Esophagus muscularis mucosa (tissue), 3 donors: ENCODE data around the gene ZKSCAN2.

Source experiments
- CTCF ChIP-seq, 3 experiments: fragments of 200-600 bp in 2 of 3; fragments of 450-650 bp in 1 of 3; sonication (generic) in 2 of 3; IDR thresholded peaks; one replicate each; pipeline ENCODE4 v1.5.1; 2017 to 2019; ENCODE audit warnings: antibody characterized with exemption in 3 of 3, mild to moderate bottlenecking in 2 of 3, moderate library complexity in 1 of 3
- POLR2A ChIP-seq: fragments of 450-650 bp; IDR thresholded peaks from one replicate; pipeline ENCODE4 v1.6.1; 2017; ENCODE audit warnings: antibody characterized with exemption, moderate library complexity, mild to moderate bottlenecking, low read depth
- POLR2AphosphoS5 ChIP-seq, 2 donors: sonication (generic); formaldehyde crosslinking; IDR thresholded peaks; one replicate each; pipeline ENCODE4 v1.6.1; 2017; ENCODE audit warnings: antibody characterized with exemption in 2 of 2

DNA sequence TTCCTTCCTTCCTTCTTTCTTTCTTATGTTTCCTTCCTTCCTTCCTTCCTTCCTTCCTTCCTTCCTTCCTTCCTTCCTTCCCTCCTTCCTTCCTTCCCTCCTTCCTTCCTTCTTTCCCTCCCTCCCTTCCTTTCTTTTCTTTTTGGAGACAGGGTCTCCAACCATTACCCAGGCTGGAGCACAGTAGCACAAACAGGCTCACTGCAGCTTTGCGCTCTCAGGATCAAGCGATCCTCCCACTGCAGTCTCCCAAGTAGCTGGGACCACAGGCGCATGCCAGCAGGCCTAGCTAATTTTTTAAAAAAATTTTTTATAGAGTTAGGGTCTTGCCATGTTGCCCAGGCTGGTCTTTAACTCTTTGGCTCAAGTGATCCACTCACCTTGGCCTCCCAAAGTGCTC is 31.8 kb upstream of the ZKSCAN2 start:
- TF ChIP-seq CTCF (IDR thresholded peaks at IDR 0.05), result no peak
- no peak for TF ChIP-seq POLR2AphosphoS5 (IDR thresholded peaks at IDR 0.05)
- no peak for TF ChIP-seq POLR2A
